GM12892 (cell line): Measurements from ENCODE around the gene DAG1.

ENCODE experiments used
- POLR2A ChIP-seq: IDR thresholded peaks from 2 replicates; pipeline ENCODE4 v1.6.1; 2011; ENCODE audit warnings: low read depth, low read length, control low read depth
- POLR2AphosphoS5 ChIP-seq: IDR thresholded peaks from 2 replicates; pipeline ENCODE4 v1.6.1; 2011; ENCODE audit warnings: low read depth, low read length, control low read depth

DNA sequence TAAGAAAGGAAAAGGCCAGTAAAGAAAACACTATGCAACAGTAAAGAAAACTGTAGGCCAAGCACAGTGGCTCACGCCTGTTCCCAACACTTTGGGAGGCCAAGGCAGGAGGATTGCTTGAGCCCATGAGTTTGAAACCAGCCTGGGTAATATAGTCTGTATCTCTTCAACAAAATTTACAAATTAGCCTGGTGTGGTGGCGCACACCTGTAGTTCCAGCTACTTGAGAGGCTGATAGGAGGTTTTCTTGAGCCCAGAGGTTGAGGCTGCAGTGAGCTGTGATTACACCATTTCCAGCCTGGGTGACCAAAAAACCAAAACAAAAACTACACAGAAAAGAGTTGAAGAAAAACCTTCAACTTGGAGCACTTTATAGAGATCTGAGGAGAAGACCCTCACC is 31.8 kb downstream of the DAG1 start:
- TF ChIP-seq POLR2A, result no peak
- no peak for TF ChIP-seq POLR2AphosphoS5
